ENCODE results near the gene LYPD8. TPM values are rescaled to one million over a fixed set of nuclear protein-coding genes. Genes with fewer than 3 reads are reported as not detected.

Gene LYPD8
- polyA plus RNA-seq, 1 experiment = not detected

- no peaks in the 10 kb centered on the region for H3K27me3 ChIP-seq (ENCODE audit: control insufficient read depth, insufficient read depth, low read length)
- peaks cover 19% of the 10 kb centered on the region for H3K9me3 ChIP-seq (ENCODE audit: control insufficient read depth, insufficient read depth, low read length)
- no peak overlapping the region for H3K27ac ChIP-seq (ENCODE audit: low read depth, low read length)
- ChIA-PET POLR2A (no interaction called here), CTCF (no interaction called here)
- no peak for DNase-seq (ENCODE audit: low read depth, low spot score)
- no peak for TF ChIP-seq CTCF (IDR thresholded peaks at IDR 0.05; ENCODE audit: low read depth, low read length)
- H3K4me3 ChIP-seq (ENCODE audit: low read depth, low read length) = no peak overlapping the region
Observed at GRCh38 chr1:248748211-248748610, 7.3 kb downstream of the LYPD8 start.

GRCh38 chr1:248740876-248741275 lies 14.7 kb downstream of the LYPD8 start:
- TF ChIP-seq CTCF (IDR thresholded peaks at IDR 0.05; ENCODE audit: low read depth, low read length) = no peak
- no peaks in the 10 kb centered on the region for H3K27me3 ChIP-seq (ENCODE audit: control insufficient read depth, insufficient read depth, low read length)
- CTCF ChIA-PET = no interaction called here

GRCh38 chr1:248739572-248740205 lies 15.9 kb downstream of the LYPD8 start:
- no peak for TF ChIP-seq CTCF (IDR thresholded peaks at IDR 0.05; ENCODE audit: low read depth, low read length)
- Histone ChIP-seq H3K9me3 (ENCODE audit: control insufficient read depth, insufficient read depth, low read length) (peaks cover 51% of the 10 kb centered on the region), H3K27me3 (ENCODE audit: control insufficient read depth, insufficient read depth, low read length) (no peaks in the 10 kb centered on the region), H3K4me3 (ENCODE audit: low read depth, low read length) (no peak overlapping the region), H3K27ac (ENCODE audit: low read depth, low read length) (no peak overlapping the region)
- no peak for DNase-seq (ENCODE audit: low read depth, low spot score)
- ChIA-PET POLR2A (no interaction called here), CTCF (no interaction called here)

More at GRCh38 chr1:248740876-248741275, 14.7 kb downstream of the LYPD8 start:
- DNase-seq (ENCODE audit: low read depth, low spot score) = no peak
- Histone ChIP-seq H3K27ac (ENCODE audit: low read depth, low read length) (no peak overlapping the region), H3K4me3 (ENCODE audit: low read depth, low read length) (no peak overlapping the region), H3K9me3 (ENCODE audit: control insufficient read depth, insufficient read depth, low read length) (peaks cover 51% of the 10 kb centered on the region)
- POLR2A ChIA-PET = no interaction called here

GRCh38 chr1:248737457-248737856 lies 18.1 kb downstream of the LYPD8 start:
- TF ChIP-seq CTCF (IDR thresholded peaks at IDR 0.05; ENCODE audit: low read depth, low read length) = no peak
- ChIA-PET POLR2A (no interaction called here), CTCF (no interaction called here)
- no peak overlapping the region for H3K4me3 ChIP-seq (ENCODE audit: low read depth, low read length)
- H3K9me3 ChIP-seq (ENCODE audit: control insufficient read depth, insufficient read depth, low read length) = peaks cover 49% of the 10 kb centered on the region
- H3K27ac ChIP-seq (ENCODE audit: low read depth, low read length) = no peak overlapping the region
- no peak for DNase-seq (ENCODE audit: low read depth, low spot score)
- no peaks in the 10 kb centered on the region for H3K27me3 ChIP-seq (ENCODE audit: control insufficient read depth, insufficient read depth, low read length)

GRCh38 chr1:248736977-248737376 lies 18.6 kb downstream of the LYPD8 start:
- no peak for TF ChIP-seq CTCF (IDR thresholded peaks at IDR 0.05; ENCODE audit: low read depth, low read length)
- POLR2A ChIA-PET = no interaction called here
- Histone ChIP-seq H3K4me3 (ENCODE audit: low read depth, low read length) (no peak overlapping the region), H3K9me3 (ENCODE audit: control insufficient read depth, insufficient read depth, low read length) (peaks cover 46% of the 10 kb centered on the region), H3K27me3 (ENCODE audit: control insufficient read depth, insufficient read depth, low read length) (no peaks in the 10 kb centered on the region), H3K27ac (ENCODE audit: low read depth, low read length) (no peak overlapping the region)
- CTCF ChIA-PET = no interaction called here
- no peak for DNase-seq (ENCODE audit: low read depth, low spot score)

Data from AG04450 (cell line).